ENCODE data around the gene VGLL1.

Gene VGLL1

GRCh38 chrX:136528645-136529315 lies 3.2 kb upstream of the VGLL1 start:
- CTCF ChIA-PET = no interaction called here
- no peak for DNase-seq (ENCODE audit: extremely low spot score)
- POLR2A ChIA-PET = no interaction called here
- TF ChIP-seq, protein P1, sequence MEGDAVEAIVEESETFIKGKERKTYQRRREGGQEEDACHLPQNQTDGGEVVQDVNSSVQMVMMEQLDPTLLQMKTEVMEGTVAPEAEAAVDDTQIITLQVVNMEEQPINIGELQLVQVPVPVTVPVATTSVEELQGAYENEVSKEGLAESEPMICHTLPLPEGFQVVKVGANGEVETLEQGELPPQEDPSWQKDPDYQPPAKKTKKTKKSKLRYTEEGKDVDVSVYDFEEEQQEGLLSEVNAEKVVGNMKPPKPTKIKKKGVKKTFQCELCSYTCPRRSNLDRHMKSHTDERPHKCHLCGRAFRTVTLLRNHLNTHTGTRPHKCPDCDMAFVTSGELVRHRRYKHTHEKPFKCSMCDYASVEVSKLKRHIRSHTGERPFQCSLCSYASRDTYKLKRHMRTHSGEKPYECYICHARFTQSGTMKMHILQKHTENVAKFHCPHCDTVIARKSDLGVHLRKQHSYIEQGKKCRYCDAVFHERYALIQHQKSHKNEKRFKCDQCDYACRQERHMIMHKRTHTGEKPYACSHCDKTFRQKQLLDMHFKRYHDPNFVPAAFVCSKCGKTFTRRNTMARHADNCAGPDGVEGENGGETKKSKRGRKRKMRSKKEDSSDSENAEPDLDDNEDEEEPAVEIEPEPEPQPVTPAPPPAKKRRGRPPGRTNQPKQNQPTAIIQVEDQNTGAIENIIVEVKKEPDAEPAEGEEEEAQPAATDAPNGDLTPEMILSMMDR (IDR thresholded peaks at IDR 0.05; ENCODE audit: control extremely low read depth, extremely low read depth, low read depth, missing control alignments) = no peak

DNA sequence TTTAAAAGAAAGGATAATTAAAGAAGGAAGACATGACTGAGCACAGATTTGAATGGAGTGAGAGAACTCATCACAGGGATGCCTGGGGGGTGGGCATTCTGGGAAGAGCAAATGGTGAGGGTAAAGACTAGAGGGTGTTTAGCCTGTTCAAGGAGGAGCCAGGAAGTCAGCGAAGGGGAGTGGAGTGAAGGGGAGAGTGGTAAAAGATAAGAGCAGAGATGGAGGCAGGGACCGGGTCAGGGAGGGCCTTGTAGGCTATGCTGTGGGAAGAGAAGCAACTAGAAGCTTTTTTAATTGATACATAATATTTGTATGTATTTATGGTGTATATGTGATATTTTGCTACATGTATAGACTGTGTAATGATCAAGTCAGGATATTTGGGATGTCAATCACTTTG lies 2.2 kb upstream of the VGLL1 start:
- ChIA-PET CTCF (no interaction called here), POLR2A (no interaction called here)
- TF ChIP-seq, protein P1 (IDR thresholded peaks at IDR 0.05; ENCODE audit: control extremely low read depth, extremely low read depth, low read depth, missing control alignments) = no peak
- DNase-seq (ENCODE audit: extremely low spot score) = no peak

GRCh38 chrX:136534131-136534530 lies 2.1 kb downstream of the VGLL1 start:
- POLR2A ChIA-PET = no interaction called here
- CTCF ChIA-PET = interaction anchor here (1.2 kb wide), 1 partner anchor 22 kb away, joined by 3 read pairs; no protein-coding TSS in a partner anchor
- TF ChIP-seq, protein P1 (IDR thresholded peaks at IDR 0.05; ENCODE audit: control extremely low read depth, extremely low read depth, low read depth, missing control alignments) = no peak

DNA sequence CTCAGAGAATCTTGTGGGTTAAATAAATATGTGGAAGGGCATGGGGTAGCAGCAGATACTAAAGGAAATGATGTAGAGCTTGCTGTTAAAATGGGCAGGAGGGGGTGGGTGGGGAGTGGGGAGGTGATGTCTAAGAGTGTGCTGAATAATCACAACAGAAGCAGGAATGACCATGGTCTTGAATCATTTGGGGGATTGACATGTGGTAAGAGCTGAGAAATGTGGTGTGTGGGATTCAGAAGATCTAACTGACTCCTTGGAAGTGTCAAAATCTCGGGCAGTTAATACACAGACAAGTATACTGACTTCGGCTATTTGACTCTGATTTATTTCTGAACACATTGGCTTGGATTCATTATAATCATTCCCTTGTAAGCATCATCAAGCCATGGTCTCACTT lies 6.8 kb downstream of the VGLL1 start:
- CTCF ChIA-PET = no interaction called here
- no peak for DNase-seq (ENCODE audit: extremely low spot score)
- TF ChIP-seq, protein P1 (IDR thresholded peaks at IDR 0.05; ENCODE audit: control extremely low read depth, extremely low read depth, low read depth, missing control alignments) = no peak
- POLR2A ChIA-PET = no interaction called here

More at GRCh38 chrX:136534131-136534530, 2.1 kb downstream of the VGLL1 start:
- DNase-seq (ENCODE audit: extremely low spot score) = no peak

GRCh38 chrX:136540226-136540625 lies 8.2 kb downstream of the VGLL1 start:
- TF ChIP-seq, protein P1 (IDR thresholded peaks at IDR 0.05; ENCODE audit: control extremely low read depth, extremely low read depth, low read depth, missing control alignments) = no peak

DNA sequence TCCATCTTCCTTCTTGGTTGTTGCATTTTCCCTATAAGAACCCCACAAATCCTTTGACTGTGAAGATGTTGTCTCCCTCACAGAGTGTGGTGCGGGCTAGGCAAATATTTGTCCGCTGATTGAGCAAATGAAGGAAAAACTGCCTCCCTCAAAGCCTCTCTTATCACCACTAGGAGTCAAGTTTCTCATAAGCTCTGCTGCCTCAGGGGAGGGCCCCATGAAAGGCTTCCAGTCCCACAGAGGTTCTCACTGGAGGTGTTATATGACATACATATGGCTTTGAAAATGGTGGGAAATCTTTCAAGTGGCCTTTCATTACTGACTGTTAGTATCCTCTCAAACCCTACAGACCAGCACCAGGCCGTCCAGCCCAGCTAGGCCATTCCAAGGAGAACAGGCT lies 9.3 kb downstream of the VGLL1 start:
- TF ChIP-seq, protein P1 (IDR thresholded peaks at IDR 0.05; ENCODE audit: control extremely low read depth, extremely low read depth, low read depth, missing control alignments) = no peak
- ChIA-PET CTCF (no interaction called here), POLR2A (no interaction called here)
- DNase-seq (ENCODE audit: extremely low spot score) = no peak

More at GRCh38 chrX:136540226-136540625, 8.2 kb downstream of the VGLL1 start:
- no peak for DNase-seq (ENCODE audit: extremely low spot score)
- POLR2A ChIA-PET = no interaction called here
- CTCF ChIA-PET = no interaction called here

Data from GM10248 (cell line).